Psoas muscle (tissue), 8 donors: ENCODE data around the gene RARB. TPM values are rescaled to one million over a fixed set of nuclear protein-coding genes. Genes with fewer than 3 reads are reported as not detected.

ENCODE experiments used
- ATAC-seq, 4 donors: fragments of 200-7000 bp; cut with Tn5 transposase; one replicate each; pipeline ENCODE4 v1.9.1; 2020; ENCODE audit warnings: moderate library complexity in 3 of 4, mild to moderate bottlenecking in 2 of 4
- DNase-seq, 2 donors: peaks; one replicate each; pipeline ENCODE4 v3.0.0-alpha.2; 2020
- H3K27ac ChIP-seq: fragments of 200-600 bp; one replicate; pipeline ENCODE4 v1.8.0; 2022
- H3K27me3 ChIP-seq, 3 donors: fragments of 200-600 bp in 1 of 3; one replicate each; pipeline versions ENCODE4 v1.6.1 to v1.8.0; 2013 to 2022; ENCODE audit warnings: low read length in 2 of 3, mild to moderate bottlenecking in 2 of 3, moderate library complexity in 1 of 3; ENCODE audit not compliant: insufficient read depth in 3 of 3
- H3K36me3 ChIP-seq, 2 donors: fragments of 200-600 bp in 1 of 2; one replicate each; pipeline versions ENCODE4 v1.6.1 to v1.8.0; 2013 to 2022; ENCODE audit warnings: low read depth in 1 of 2, mild to moderate bottlenecking in 1 of 2, moderate library complexity in 1 of 2; ENCODE audit not compliant: insufficient read depth in 1 of 2
- H3K4me1 ChIP-seq: fragments of 200-600 bp; one replicate; pipeline ENCODE4 v1.8.0; 2022
- H3K4me3 ChIP-seq: fragments of 200-600 bp; one replicate; pipeline ENCODE4 v1.8.0; 2022; ENCODE audit warnings: mild to moderate bottlenecking
- H3K9me3 ChIP-seq: fragments of 200-600 bp; one replicate; pipeline ENCODE4 v1.8.0; 2022
- WGBS, 3 donors: extraction: QIAGEN DNeasy Blood & Tissue Kit; methylation state at CpG; one replicate each; pipeline versions ENCODE4 v1.1.6 to v1.1.7; 2013; 5-methylcytosine and 5-hydroxymethylcytosine counted together
- intact Hi-C, 2 donors: fragments of 100-400 bp; cut with DNase I; formaldehyde crosslinking; loops; one replicate each; pipeline versions ENCODE4 v1.11.0 to v1.14.2; 2022
- polyA plus RNA-seq, 3 donors: library from polyadenylated mRNA; stranded (reverse); fragments of 200-250 nt; gene quantifications; one replicate each; pipeline ENCODE4 v1.2.3, GENCODE V29; 2013
- total RNA-seq, 4 donors: library from RNA; stranded (reverse); fragmentation: NEBNext Ultra II Directional in 2 of 4; extraction: Animal tissue kit (Norgen Biotek cat#: 25700) in 2 of 4; gene quantifications; one replicate each; pipeline versions ENCODE4 v1.2.1 to v1.2.4, GENCODE V29; 2021 to 2023
- TF ChIP-seq, protein P1 (sequence below): fragments of 200-600 bp; IDR thresholded peaks from one replicate; pipeline ENCODE4 v1.8.0; 2022; ENCODE audit warnings: antibody characterized with exemption
- donor health status: healthy with polysubstance abuse.
- donor health status: DM: no; HTN: no; CAD: no; lungs with moderate emphysema.
- donor health status: Bipolar disorder and iron deficiency.
- donor health status: healthy.
- donor health status: DM: yes; HTN: yes; CAD: no.
- donor health status: DM: no; HTN: no; CAD: no.
- donor health status: DM: no; HTN: no; CAD: no.
- donor health status: DM: yes; HTN: yes; CAD: no.

The RARB gene
- total and polyA plus RNA-seq, 7 donors = 1.1 to 5.4 (median 1.9) TPM

DNA sequence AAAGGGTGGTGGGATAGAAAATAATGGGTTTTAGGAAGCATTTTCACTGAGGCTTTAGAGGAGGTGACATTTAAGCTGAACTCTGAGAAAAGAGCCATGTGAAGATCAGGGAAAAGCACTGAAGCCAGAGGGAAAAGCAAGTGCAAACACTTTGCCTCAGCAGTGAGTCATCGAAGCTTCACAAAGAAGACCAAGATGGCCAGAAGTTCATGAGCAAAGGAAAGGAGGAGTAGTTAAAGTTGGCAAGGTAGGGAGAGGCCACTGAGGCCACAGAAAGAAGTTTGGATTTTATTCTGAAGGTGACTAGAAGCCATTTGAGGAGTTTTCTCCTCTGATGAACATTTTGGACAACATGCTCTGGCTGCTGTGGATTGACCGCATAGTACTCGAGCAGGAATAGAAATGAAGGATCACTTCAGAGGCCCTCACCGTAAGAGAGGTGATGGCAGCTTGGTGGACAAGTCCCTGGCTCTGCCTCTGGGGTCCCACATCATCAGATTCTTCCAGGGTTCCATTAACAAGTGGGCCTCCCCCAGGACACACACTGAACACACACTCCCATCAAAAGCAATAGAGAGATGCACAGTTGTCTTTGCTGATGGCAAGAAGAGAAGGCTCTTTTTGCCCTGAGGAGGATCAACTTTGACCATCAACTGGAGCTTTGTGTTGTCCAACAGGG is 161.2 kb downstream of the RARB start:
- ATAC-seq (no peak), DNase-seq (no peak)
- Histone ChIP-seq H3K27ac (peak overlapping the region; percentile 43), H3K4me1 (peaks cover 17% of the 10 kb centered on the region), H3K9me3 (no peaks in the 10 kb centered on the region), H3K27me3 (no peaks in the 10 kb centered on the region), H3K36me3 (no peaks in the 10 kb centered on the region), H3K4me3 (no peak overlapping the region)
- TF ChIP-seq, protein P1, sequence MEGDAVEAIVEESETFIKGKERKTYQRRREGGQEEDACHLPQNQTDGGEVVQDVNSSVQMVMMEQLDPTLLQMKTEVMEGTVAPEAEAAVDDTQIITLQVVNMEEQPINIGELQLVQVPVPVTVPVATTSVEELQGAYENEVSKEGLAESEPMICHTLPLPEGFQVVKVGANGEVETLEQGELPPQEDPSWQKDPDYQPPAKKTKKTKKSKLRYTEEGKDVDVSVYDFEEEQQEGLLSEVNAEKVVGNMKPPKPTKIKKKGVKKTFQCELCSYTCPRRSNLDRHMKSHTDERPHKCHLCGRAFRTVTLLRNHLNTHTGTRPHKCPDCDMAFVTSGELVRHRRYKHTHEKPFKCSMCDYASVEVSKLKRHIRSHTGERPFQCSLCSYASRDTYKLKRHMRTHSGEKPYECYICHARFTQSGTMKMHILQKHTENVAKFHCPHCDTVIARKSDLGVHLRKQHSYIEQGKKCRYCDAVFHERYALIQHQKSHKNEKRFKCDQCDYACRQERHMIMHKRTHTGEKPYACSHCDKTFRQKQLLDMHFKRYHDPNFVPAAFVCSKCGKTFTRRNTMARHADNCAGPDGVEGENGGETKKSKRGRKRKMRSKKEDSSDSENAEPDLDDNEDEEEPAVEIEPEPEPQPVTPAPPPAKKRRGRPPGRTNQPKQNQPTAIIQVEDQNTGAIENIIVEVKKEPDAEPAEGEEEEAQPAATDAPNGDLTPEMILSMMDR = no peak
- intact Hi-C loops = loop anchor here in 1 of 2 donors (10.0 kb wide), 1 partner anchor 554 kb away; no protein-coding TSS in a partner anchor
- 97 to 99% (median 97%) methylated on average over 4 of the region's 4 CpGs for WGBS, 3 donors

DNA sequence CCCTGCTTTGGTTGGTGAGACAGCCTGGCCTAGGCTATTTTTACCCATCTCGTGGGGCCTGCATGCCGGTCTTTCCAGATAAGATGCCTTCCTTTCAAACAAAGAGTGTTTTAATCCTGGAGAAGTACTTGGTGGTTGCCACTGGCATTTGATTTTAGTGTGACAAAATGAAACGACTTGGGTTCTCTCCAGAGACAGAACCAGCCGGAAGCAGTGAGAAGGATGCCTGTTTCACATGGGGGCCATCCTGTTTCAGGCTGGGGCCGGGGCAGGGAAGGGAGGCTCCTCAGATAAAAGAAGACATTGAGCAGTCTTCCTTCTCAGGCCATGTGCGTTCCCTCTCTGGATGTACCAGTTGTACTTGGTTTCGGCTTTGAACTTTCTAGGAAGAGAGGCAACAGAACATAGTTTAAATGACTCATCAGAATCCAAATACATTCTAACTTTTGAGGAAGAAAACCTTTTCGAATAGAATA is 161.8 kb downstream of the RARB start:
- Histone ChIP-seq H3K4me1 (peaks cover 17% of the 10 kb centered on the region), H3K4me3 (no peak overlapping the region), H3K9me3 (no peaks in the 10 kb centered on the region), H3K27me3 (no peaks in the 10 kb centered on the region), H3K36me3 (no peaks in the 10 kb centered on the region), H3K27ac (peak overlapping the region; percentile 43)
- intact Hi-C loops = loop anchor here (5.0 to 10.0 kb wide), 7 partner anchors 148 to 818 kb away; partner anchors contain the start of gene RARB (in 1 of the 2)
- DNase-seq = no peak
- peak in 1 of 4 donors; percentile 42 for ATAC-seq
- TF ChIP-seq, protein P1 = no peak
- WGBS, 3 donors = 45 to 71% (median 53%) methylated on average over 8 of the region's 8 CpGs

DNA sequence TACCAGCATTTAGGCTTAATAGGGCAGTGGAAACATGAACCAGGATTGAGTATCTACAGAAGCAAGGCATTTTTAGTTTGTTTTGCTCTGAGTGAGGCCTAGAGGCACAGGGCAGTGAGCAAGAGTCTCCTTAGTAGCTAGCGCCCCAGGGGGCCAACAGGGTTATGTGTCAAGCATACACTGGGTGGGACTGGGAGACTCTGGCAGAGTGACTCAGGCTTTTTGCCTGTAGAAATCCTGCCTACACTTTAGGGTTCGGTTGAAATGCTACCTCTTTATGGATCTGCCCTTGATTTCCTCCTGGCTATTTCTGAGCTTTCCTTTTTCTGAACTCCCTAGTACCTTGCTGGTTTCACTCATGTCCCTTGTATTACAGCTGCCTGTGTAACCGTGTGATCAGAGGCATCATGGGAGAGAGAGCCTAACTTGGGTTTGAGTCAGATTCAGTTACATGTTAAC is 164.5 kb downstream of the RARB start:
- WGBS, 3 donors = 31 to 39% (median 32%) methylated on average over 3 of the region's 3 CpGs
- TF ChIP-seq, protein P1 = peak; percentile 22
- Histone ChIP-seq H3K9me3 (no peaks in the 10 kb centered on the region), H3K4me1 (peaks cover 17% of the 10 kb centered on the region), H3K4me3 (no peak overlapping the region), H3K27me3 (no peaks in the 10 kb centered on the region), H3K27ac (peak overlapping the region; percentile 60), H3K36me3 (peaks cover 0 to 19% of the 10 kb centered on the region in 2 donors)
- peak; percentile 48 to 77 (median 62) for ATAC-seq
- peak; percentile 43 to 78 for DNase-seq
- intact Hi-C loops = loop anchor here (5.0 to 10.0 kb wide), 6 partner anchors 150 to 820 kb away; partner anchors contain the start of gene RARB (in 1 of the 2)

DNA sequence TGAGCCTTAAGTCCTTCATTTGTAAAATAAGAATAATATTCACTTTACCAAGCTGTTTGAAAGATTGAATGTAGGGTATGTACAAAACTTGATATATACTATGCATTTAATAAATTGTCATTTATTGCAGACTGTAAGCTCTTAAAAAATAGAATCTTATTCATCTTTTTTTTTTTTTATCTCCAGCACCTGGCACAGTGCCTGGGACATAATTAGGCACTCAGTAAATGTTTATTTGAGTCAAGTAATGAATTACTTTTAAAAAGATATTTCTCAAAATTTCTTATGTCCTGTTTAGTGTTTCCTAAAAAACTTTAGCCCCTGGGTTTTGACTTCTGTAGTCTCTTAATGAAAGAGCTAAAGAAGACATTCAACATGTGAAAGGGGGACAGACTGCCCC is 164.9 kb downstream of the RARB start:
- no peak overlapping the region for H3K4me3 ChIP-seq
- H3K27ac ChIP-seq = peak overlapping the region; percentile 60
- H3K9me3 ChIP-seq = no peaks in the 10 kb centered on the region
- TF ChIP-seq, protein P1 = no peak
- intact Hi-C loops = loop anchor here (5.0 to 10.0 kb wide), 6 partner anchors 151 to 821 kb away; partner anchors contain the start of gene RARB (in 1 of the 2)
- no peak for DNase-seq
- H3K36me3 ChIP-seq = peaks cover 0 to 23% of the 10 kb centered on the region in 2 donors
- peaks cover 17% of the 10 kb centered on the region for H3K4me1 ChIP-seq
- ATAC-seq = peak in 1 of 4 donors; percentile 2
- no peaks in the 10 kb centered on the region for H3K27me3 ChIP-seq
